Vagina (tissue), 2 donors: Measurements from ENCODE around the gene UST.

ENCODE experiments used
- CTCF ChIP-seq, 3 experiments: fragments of 450-650 bp in 2 of 3; fragments of 200-600 bp in 1 of 3; sonication (generic) in 1 of 3; IDR thresholded peaks; one replicate each; pipeline ENCODE4 v1.5.1; 2017 to 2019; ENCODE audit warnings: antibody characterized with exemption in 3 of 3, mild to moderate bottlenecking in 2 of 3, moderate library complexity in 2 of 3
- POLR2A ChIP-seq, 2 donors: fragments of 450-650 bp; IDR thresholded peaks; one replicate each; pipeline ENCODE4 v1.6.1; 2017; ENCODE audit warnings: antibody characterized with exemption in 2 of 2, mild to moderate bottlenecking in 2 of 2, moderate library complexity in 2 of 2

- no peak for TF ChIP-seq CTCF (IDR thresholded peaks at IDR 0.05)
- no peak for TF ChIP-seq POLR2A (IDR thresholded peaks at IDR 0.05)
Measured at GRCh38 chr6:149062653-149063348, 316.0 kb downstream of the UST start.
